HG02759 (cell line): ENCODE results near the gene VASP.
A peak's percentile ranks its signal among the peaks of the same experiment; 100 is the strongest.

ENCODE experiments used
- ATAC-seq: cut with Tn5 transposase; IDR thresholded peaks from one replicate; pipeline ENCODE4 v1.9.1; 2021; ENCODE audit warnings: mild to moderate bottlenecking, moderate library complexity; ENCODE audit not compliant: unreplicated experiment

The VASP gene

DNA sequence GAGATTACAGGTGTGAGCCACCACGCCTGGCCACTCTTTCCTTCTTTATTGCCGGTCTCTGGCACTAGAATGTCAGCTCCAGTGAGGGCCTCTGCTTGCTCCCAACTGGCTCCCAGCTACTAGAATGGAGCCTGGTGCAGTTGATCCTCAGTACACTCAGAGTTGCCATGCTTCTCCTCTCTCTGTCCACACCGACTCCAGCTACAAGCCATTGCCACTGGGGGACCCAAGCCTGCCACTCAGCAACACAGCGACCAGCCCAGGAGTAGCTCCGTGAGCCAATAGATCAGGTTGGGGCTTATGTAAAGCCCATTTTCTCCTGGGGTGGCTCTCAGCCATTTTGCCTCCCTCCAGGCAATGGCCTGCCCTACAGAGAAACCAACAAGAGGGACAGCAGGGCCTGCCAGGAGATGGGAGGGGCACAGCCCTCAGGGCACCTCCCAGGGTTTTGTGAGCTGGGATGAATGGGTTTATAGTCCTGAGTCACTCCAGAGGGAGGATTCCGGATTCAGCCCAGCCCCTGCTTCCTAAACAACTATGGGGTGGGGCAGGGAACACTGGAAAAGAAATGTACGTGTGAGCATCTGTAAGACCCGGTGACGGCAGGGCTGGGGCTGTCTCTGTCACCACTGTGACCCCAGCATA lies 40.8 kb downstream of the VASP start:
- ATAC-seq: no peak

DNA sequence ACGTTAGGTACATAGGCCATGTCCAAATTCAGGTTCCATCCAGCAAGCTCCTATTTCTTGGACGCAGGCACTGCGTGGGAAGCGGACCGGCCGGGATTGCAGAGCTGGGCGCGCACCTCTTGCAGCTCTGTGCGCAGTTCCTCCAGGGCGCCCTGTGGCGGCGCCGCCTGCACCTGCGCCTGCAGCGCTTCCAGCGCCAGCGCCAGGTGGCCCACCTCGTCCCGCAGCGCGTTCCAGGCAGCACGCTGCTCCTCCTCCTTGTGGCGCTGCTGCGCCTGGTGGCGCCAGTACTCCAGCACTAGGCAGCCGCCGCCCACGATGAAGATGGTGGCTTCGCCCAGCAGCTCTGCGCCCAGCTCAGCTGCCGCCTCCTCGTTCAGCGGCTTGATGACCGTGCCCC lies 46.2 kb downstream of the VASP start:
- ATAC-seq: no peak

DNA sequence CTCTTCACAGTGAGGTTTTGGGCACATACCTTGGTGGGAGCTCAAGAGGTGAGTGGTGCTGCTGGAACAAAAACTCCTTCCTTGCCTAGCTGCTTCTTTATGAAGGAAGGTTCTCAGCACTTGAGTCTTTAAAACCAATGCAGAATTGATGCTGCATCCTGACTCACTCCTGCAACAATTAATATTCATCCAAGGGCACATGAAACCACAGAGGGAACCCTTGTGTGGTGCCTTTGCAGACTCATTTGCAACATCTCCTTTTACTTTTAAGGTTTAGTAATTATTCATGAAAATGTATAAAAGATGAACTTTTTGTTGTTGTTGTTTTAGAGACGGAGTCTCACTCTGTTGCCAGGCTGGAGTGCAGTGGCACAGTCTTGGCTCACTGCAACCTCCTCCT lies 47.2 kb downstream of the VASP start:
- ATAC-seq: no peak

DNA sequence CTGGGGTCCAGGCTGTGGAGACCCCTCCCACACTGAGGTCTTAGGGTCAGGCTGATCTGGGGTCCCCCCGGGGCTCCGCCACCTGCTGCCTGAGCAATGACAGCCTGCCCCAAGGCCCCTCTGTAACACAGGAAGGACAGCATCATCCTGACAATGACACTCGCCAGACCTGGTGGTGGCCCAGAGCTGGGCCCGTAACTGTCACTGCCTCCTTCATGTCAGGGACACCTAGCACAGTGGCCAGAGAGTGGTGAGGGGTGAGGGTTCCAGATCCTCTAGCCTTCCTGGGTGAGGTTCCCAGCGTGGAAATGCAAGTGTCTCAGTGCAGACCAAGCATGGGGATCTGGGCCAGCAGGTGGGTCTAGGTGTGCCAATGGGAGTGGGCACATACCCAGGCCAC lies 49.6 kb downstream of the VASP start:
- ATAC-seq: no peak

DNA sequence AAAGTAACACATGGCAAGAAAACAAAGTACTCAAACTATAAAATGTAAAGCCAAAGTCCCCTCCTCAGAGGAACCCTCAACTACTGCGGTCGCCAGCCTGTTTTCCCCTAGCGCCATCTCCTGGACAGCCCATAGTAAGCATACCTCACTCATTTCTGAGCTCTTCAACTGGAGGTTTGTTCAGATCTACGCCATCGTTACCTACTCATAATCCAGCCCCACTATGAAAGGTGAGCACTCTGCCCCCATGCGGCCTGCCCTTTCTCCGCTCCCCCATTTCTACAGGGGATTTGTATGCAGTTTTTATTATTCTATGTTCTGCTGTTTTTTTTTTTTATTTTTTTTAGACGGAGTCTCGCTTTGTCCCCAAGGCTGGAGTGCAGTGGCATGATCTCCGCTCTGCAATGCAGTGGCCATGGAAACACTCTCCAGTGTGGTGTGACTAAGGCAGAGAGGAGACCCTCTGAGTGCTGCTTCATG lies 51.2 kb downstream of the VASP start:
- peak; percentile 53 for ATAC-seq

DNA sequence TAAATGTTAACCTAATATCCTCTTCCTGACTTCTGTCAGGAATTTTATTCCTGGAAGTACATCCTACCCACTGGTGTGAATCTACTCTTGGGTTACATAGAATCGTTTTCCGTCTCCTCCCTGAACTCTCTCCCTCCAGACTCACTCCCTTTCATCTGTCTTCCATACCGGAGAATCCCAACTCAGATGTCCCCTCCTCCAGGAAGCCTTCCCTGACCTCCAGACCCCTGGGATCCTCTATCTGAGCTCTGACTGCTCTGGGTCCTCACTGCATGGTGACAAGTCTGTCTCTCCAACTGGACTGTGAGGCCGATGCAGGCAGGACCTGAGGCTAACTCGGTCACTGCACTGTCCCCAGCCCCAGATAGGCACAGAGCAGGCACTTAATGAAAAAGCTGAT lies 52.8 kb downstream of the VASP start:
- ATAC-seq: no peak

DNA sequence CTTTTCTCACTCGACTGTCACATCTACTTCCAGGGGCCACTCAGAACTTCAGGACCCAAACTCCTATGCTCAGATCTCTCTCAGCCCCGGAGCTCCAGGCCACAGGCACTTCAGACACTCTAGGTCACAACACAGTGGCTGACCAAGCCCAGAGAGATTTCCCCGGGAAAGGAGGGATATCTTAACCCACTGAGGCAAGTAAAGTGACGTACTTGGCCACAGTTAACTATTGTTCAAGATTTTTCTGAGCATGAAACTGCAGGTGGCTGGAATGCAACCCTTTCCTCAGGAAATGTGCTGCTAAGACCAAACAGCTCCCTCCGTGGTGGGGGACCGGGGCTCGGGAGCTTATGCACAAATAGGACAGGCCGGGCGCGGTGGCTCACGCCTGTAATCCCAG lies 53.4 kb downstream of the VASP start:
- no peak for ATAC-seq

DNA sequence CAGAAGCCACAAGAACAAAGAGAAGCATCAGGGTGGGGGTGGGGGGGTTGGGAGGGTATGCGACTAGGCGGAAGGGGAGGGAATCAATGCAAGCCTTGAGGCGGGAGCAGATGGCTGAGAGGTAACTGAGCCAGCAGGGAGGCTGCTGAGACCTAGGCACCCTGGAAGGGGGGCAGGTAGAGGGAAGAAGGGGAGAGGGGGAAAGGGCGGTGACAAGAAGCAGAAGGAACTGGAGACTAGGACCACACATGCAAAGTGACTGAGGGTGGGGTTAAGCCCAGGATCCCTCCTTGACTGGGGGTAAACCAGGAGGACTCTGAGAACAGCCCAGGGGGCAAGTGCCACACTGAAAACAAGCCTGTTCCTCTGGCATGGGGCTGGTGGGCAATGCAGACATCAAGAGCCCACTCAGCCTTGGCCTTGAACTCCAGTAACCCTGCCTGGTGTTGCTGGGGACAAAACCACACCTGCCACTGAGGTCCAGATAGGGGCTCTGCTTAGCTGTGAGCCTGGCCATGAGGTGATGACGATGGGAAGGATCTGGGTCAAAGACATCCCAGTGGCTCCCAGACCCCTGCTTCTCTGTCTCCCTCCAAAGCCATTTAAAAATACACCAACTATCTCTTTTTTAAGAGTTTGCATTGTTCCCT lies 57.0 kb downstream of the VASP start:
- no peak for ATAC-seq

DNA sequence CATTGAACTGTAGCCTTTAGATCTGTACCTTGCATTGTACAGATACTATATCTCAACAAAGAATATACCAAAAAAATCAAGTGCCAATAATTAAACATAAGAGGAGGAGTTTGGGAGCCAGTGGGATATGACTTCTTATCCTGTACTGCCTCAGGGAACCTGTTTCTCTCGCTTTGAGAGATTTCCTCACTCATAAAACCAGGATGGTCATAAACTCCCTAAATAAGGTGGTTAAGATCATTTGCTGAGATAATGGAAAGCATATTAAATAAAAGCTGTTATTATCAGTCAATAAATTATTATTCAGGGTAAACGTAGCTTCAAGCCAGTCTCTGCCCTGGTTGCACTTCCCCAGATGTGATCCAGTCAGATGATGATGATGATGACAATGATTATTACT lies 60.3 kb downstream of the VASP start:
- ATAC-seq: no peak

DNA sequence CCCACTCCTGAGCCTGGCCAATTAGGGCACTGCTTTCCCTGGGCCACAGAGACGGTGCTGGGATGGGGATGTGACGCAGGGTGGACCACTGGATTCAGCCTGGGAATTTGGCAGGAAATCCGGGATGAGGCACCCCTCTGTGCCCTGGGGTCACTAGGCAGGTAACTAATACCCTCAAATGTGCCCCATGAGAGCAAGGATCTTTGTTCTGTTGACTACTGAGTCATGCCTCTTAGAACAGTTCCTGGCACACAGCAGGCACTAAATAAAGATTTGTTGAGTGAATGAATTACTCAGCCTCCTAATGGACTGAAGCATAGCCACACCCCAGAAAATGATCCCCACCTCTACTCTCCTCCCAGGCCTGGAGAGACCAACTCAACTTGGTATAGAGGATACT lies 61.5 kb downstream of the VASP start:
- no peak for ATAC-seq

DNA sequence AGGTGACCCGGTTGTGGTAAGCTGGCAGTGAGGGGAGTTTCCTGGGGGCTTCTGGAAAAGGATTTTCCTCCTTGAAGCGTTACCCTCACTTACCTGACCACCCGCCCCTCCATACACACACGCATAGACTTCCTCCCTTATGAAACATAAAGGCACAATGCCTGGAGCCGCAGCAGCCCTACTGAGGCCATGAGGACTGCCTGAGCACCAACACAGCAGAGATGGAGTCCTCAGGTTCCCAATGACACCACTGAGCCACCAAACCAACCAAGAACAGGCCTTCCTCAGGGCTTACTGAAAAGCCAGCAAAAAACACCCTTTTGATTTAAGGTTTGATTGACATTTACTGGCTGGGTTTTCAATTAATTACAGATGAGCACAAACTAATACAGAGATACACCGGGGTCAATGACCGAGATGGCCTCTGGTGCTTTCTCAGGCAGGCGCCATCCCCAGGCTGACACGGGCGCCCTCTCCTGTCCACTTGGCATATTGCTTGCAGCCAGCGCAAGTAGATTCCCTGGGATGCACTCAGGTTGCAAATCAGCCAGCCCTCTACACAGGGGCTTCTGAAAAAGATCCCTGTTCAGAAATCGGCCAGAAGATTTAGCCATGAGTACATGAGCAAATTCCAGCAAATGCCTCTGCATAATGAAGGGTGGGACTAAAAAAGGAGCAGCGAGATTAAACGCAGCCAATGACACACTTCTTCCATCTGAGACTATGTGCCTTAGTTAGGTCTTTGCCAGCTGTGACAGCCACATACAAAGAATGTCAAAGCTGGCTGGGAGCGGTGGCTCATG lies 62.5 kb downstream of the VASP start:
- ATAC-seq: no peak

DNA sequence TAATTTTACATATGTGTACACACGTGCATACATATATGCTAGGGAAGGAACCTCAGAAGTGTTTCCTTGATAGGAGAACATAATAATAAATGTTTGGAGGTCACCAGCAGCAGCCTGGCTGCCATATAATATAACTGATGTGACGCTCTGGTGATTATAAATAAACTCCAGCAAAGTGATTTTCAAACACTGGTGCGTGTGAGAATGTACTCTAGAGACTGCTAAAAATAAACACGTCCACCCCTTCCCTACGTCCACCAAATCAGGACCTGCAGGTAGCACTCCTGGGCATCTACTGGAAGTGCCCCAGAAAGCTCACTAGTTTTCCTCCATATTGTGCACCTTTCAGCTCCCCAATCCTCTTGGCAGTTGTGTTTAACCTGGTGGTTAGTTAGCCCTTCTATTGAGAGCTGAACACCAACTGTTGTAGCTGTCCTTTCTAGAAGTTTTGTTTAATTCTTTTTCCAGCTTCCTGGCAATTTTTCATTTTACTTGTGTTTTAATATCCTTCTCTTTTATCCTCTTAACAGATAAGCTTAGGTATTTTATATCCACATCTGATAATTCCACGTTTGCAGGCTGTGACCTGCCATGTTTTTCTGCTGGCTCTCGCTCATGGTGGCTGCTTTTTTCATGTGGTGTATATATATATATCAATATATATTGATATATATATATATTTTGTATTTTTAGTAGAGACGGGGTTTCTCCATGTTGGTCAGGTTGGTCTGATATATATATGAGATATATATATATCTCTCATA lies 64.4 kb downstream of the VASP start:
- ATAC-seq: no peak

DNA sequence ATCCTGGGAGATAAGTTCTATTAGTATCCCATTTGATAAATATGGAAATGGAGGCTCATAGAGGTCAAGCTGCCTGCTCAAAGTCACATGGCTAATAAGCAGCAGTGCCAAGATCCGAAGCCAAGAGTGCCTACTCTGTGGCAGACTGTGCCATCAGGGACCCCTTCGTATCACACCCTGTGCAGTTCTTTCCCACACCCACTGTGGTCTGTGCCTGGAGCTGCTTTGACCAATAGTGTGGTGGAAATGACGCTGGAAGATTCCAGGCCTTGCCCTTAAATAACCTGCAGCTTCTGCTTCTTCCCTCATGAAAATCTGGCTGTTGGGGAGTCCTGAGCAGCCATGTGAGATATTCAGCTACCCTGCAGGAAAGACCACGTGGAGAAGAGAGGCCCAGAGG lies 67.2 kb downstream of the VASP start:
- ATAC-seq: no peak

DNA sequence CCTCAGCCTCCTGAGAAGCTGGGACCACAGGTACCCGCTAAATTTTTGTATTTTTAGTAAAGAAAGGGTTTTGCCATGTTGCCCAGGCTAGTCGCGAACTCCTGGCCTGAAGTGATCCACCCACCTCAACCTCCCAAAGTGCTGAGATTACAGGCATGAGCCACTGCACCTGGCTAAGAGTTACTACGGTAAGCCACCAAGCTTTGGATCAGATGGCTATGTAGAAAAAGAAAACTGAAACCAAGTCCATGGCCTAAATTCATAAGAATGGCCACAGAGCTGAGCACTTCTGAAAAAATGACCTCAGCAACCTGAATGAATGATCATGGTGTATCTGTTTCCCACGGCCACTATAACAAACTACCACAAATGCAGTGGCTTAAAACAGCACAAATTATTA lies 67.9 kb downstream of the VASP start:
- ATAC-seq: no peak
